ENCODE data around the gene HAUS3. TPM values are rescaled to one million over a fixed set of nuclear protein-coding genes. Genes with fewer than 3 reads are reported as not detected.

HAUS3 gene
- total and polyA plus RNA-seq, 10 of the 15 experiments (the other 5 are each of a cell fraction or from before 2014, with no cell fraction given), result 4.2 to 23.9 (median 12.3) TPM

DNA sequence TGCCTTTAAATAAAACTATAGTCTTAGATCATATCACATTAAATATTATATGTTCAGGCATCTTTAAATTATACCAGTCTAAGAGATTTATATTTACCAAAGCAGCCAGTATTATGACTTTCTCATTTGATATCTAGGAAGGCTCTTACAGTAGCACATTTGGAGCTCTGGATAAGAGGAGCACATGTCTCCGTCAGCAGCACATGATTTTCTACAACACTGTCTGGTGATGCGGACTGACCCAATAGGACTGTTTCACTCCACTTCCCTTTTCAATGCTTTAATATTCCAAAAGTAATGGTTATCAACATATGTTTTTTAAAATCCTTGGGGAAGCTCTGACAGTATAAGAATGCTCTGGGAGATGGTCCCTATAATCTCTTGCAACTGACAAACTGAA, 61.5 kb downstream of the HAUS3 start:
- no peaks in the 10 kb centered on the region for H3K79me2 ChIP-seq (ENCODE audit: control insufficient read depth, insufficient read depth, low read length)
- H3K4me3 ChIP-seq, result no peak overlapping the region
- no peaks in the 10 kb centered on the region for H3K4me1 ChIP-seq (ENCODE audit: control insufficient read depth, insufficient read depth, low read length)
- WGBS (ENCODE audit: insufficient coverage, insufficient replicate concordance, low lambda C conversion rate, missing lambda C conversion rate), result 100% methylated on average over 2 of the region's 2 CpGs
- FAIRE-seq (no peak), ATAC-seq (no peak), DNase-seq (ENCODE audit: low read depth, low spot score) (no peak)
- no peak overlapping the region for H3K27ac ChIP-seq (ENCODE audit: control insufficient read depth, insufficient read depth)
- POLR2A ChIA-PET, result no interaction called here
- H3K9me3 ChIP-seq (replicated peaks; ENCODE audit: control insufficient read depth, insufficient read depth, low read length), result no peaks in the 10 kb centered on the region
- no peaks in the 10 kb centered on the region for H3K27me3 ChIP-seq (replicated peaks in 1 of 2; ENCODE audit: control insufficient read depth in 2 of 2, insufficient read depth in 2 of 2, low read length in 1 of 2)
- RAD21 ChIA-PET (ENCODE audit: unreplicated experiment), result no interaction called here
- no peak overlapping the region for H3K4me2 ChIP-seq (ENCODE audit: control insufficient read depth, insufficient read depth)
- no peak overlapping the region for H2AFZ ChIP-seq (ENCODE audit: control insufficient read depth, low read depth, low read length)
- intact Hi-C loops (cut with micrococcal nuclease; ENCODE audit: unreplicated experiment), result loop anchor here (5.0 to 10.0 kb wide), 2 partner anchors 176 to 258 kb away; partner anchors contain the start of gene NELFA
- BruUV-seq (replicated peaks), result no TSS peak
- no peaks in the 10 kb centered on the region for H3K36me3 ChIP-seq (ENCODE audit: control insufficient read depth in 2 of 2, insufficient read depth in 2 of 2, low read length in 1 of 2)
- CTCF ChIA-PET, result no interaction called here
- no peak overlapping the region for H3K9ac ChIP-seq (ENCODE audit: control insufficient read depth, insufficient read depth, low read length)
- SMC1A ChIA-PET (ENCODE audit: uncharacterized antibody, unreplicated experiment), result interaction anchor here (0.8 kb wide), 1 partner anchor 8 kb away, joined by 3 read pairs; no protein-coding TSS in a partner anchor
- H4K20me1 ChIP-seq (ENCODE audit: control insufficient read depth, insufficient read depth), result no peaks in the 10 kb centered on the region
- TF ChIP-seq TCF12 (IDR thresholded peaks at IDR 0.05; ENCODE audit: low read depth, low read length) (no peak), SRF (IDR thresholded peaks at IDR 0.05; ENCODE audit: low read depth in 2 of 2, low read length in 2 of 2) (no peak), NFYA (IDR thresholded peaks at IDR 0.05; ENCODE audit: borderline replicate concordance, low read depth, low read length) (no peak), BRCA1 (IDR thresholded peaks at IDR 0.05; ENCODE audit: low read depth, low read length) (no peak)
- in situ Hi-C loops (cut with MboI), result no loop called here

DNA sequence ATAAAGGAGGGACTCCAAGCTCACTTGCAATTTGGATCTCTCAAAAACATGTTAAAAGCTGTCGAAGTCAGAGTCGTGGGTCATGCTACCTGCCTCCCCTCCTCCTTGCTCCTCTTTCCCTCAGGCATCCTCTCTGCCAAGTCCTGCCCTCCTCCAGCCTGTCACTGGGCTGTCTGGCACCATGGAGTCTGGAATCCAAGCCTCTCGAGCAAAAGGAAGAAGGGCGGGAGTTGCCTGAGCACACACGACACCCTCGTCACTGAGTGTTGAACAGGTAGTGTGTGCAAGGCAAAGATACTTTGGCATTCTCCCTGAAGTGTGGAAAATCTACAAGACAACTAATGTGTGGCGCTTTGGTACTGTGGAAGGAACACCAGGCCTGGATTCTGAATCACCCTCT, 62.2 kb downstream of the HAUS3 start:
- in situ Hi-C loops (cut with MboI), result no loop called here
- Histone ChIP-seq H3K9me3 (replicated peaks; ENCODE audit: control insufficient read depth, insufficient read depth, low read length) (no peaks in the 10 kb centered on the region), H3K4me2 (ENCODE audit: control insufficient read depth, insufficient read depth) (no peak overlapping the region), H3K27me3 (replicated peaks in 1 of 2; ENCODE audit: control insufficient read depth in 2 of 2, insufficient read depth in 2 of 2, low read length in 1 of 2) (no peaks in the 10 kb centered on the region), H3K36me3 (ENCODE audit: control insufficient read depth in 2 of 2, insufficient read depth in 2 of 2, low read length in 1 of 2) (no peaks in the 10 kb centered on the region), H2AFZ (ENCODE audit: control insufficient read depth, low read depth, low read length) (no peak overlapping the region), H3K79me2 (ENCODE audit: control insufficient read depth, insufficient read depth, low read length) (no peaks in the 10 kb centered on the region), H4K20me1 (ENCODE audit: control insufficient read depth, insufficient read depth) (no peaks in the 10 kb centered on the region), H3K4me1 (ENCODE audit: control insufficient read depth, insufficient read depth, low read length) (no peaks in the 10 kb centered on the region), H3K4me3 (no peak overlapping the region), H3K9ac (ENCODE audit: control insufficient read depth, insufficient read depth, low read length) (no peak overlapping the region), H3K27ac (ENCODE audit: control insufficient read depth, insufficient read depth) (no peak overlapping the region)
- TF ChIP-seq KDM1A (IDR thresholded peaks at IDR 0.05; ENCODE audit: borderline replicate concordance), result no peak
- TF ChIP-seq, protein P1, sequence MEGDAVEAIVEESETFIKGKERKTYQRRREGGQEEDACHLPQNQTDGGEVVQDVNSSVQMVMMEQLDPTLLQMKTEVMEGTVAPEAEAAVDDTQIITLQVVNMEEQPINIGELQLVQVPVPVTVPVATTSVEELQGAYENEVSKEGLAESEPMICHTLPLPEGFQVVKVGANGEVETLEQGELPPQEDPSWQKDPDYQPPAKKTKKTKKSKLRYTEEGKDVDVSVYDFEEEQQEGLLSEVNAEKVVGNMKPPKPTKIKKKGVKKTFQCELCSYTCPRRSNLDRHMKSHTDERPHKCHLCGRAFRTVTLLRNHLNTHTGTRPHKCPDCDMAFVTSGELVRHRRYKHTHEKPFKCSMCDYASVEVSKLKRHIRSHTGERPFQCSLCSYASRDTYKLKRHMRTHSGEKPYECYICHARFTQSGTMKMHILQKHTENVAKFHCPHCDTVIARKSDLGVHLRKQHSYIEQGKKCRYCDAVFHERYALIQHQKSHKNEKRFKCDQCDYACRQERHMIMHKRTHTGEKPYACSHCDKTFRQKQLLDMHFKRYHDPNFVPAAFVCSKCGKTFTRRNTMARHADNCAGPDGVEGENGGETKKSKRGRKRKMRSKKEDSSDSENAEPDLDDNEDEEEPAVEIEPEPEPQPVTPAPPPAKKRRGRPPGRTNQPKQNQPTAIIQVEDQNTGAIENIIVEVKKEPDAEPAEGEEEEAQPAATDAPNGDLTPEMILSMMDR (IDR thresholded peaks at IDR 0.05 in 2 of 3, conservative IDR thresholded peaks at IDR 0.05 in 1 of 3; ENCODE audit: control insufficient read depth in 2 of 3, extremely low read depth in 1 of 3, insufficient read depth in 1 of 3, low read depth in 3 of 3, low read length in 3 of 3), result no peak
- no peak for TF ChIP-seq PKNOX1 (IDR thresholded peaks at IDR 0.05)
- TF ChIP-seq, protein P2, sequence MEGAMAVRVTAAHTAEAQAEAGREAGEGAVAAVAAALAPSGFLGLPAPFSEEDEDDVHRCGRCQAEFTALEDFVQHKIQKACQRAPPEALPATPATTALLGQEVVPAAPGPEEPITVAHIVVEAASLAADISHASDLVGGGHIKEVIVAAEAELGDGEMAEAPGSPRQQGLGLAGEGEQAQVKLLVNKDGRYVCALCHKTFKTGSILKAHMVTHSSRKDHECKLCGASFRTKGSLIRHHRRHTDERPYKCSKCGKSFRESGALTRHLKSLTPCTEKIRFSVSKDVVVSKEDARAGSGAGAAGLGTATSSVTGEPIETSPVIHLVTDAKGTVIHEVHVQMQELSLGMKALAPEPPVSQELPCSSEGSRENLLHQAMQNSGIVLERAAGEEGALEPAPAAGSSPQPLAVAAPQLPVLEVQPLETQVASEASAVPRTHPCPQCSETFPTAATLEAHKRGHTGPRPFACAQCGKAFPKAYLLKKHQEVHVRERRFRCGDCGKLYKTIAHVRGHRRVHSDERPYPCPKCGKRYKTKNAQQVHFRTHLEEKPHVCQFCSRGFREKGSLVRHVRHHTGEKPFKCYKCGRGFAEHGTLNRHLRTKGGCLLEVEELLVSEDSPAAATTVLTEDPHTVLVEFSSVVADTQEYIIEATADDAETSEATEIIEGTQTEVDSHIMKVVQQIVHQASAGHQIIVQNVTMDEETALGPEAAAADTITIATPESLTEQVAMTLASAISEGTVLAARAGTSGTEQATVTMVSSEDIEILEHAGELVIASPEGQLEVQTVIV (IDR thresholded peaks at IDR 0.05; ENCODE audit: borderline replicate concordance, partially characterized antibody), result no peak
- no peak for TF ChIP-seq SMC3 (IDR thresholded peaks at IDR 0.05; ENCODE audit: borderline replicate concordance, low read length)
- TF ChIP-seq SIN3A (IDR thresholded peaks at IDR 0.05; ENCODE audit: low read depth, low read length), result no peak
- no peak for TF ChIP-seq GATAD2B (conservative IDR thresholded peaks at IDR 0.05; ENCODE audit: low read depth)
- no peak for TF ChIP-seq HDAC2 (IDR thresholded peaks at IDR 0.05)
- TF ChIP-seq HDAC6 (IDR thresholded peaks at IDR 0.05; ENCODE audit: unreplicated experiment), result no peak
- ChIA-PET POLR2A (interaction anchor here (0.6 kb wide), 1 partner anchor 40 kb away, joined by 3 read pairs; no protein-coding TSS in a partner anchor), RAD21 (ENCODE audit: unreplicated experiment) (no interaction called here), CTCF (no interaction called here), SMC1A (ENCODE audit: uncharacterized antibody, unreplicated experiment) (interaction anchor here (0.7 kb wide), 1 partner anchor 1301 kb away, joined by 3 read pairs; no protein-coding TSS in a partner anchor)
- 57% methylated on average over 7 of the region's 7 CpGs for WGBS (ENCODE audit: insufficient coverage, insufficient replicate concordance, low lambda C conversion rate, missing lambda C conversion rate)
- no peak for DNase-seq (ENCODE audit: low read depth, low spot score)
- intact Hi-C loops (cut with micrococcal nuclease; ENCODE audit: unreplicated experiment), result loop anchor here (5.0 to 10.0 kb wide), 2 partner anchors 175 to 257 kb away; partner anchors contain the start of gene NELFA
- no peak for FAIRE-seq
- no TSS peak for BruUV-seq (replicated peaks)
- ATAC-seq, result no peak

Data from GM12878 (cell line).